GM23338 (cell line): ENCODE measurements around the gene ABCD3. TPM values are rescaled to one million over a fixed set of nuclear protein-coding genes. Genes with fewer than 3 reads are reported as not detected.

Experiments used
- ATAC-seq: fragments of 200-7000 bp; cut with Tn5 transposase; 3 replicates; pipeline ENCODE4 v1.9.1; 2020
- DNase-seq: peaks from one replicate; pipeline ENCODE4 v3.0.0-alpha.2; 2015; ENCODE audit warnings: low spot score
- H2AFZ ChIP-seq: fragments of 200-600 bp; sonication (generic); 2 replicates; pipeline ENCODE4 v1.8.0; 2016; ENCODE audit warnings: antibody characterized with exemption, mild to moderate bottlenecking, moderate library complexity
- H3F3A ChIP-seq: fragments of 200-600 bp; sonication (generic); replicated peaks from 2 replicates; pipeline ENCODE4 v1.8.0; 2017; ENCODE audit warnings: antibody characterized with exemption, mixed run types, low read depth
- H3K27ac ChIP-seq: fragments of 200-600 bp; sonication (generic); 2 replicates; pipeline ENCODE4 v1.6.1; 2016; ENCODE audit warnings: low read depth
- H3K27me3 ChIP-seq: fragments of 200-600 bp; sonication (generic); 2 replicates; pipeline ENCODE4 v1.8.0; 2016; ENCODE audit warnings: mild to moderate bottlenecking, mixed run types, moderate library complexity; ENCODE audit not compliant: insufficient read depth
- H3K36me3 ChIP-seq: fragments of 200-600 bp; sonication (generic); 2 replicates; pipeline ENCODE4 v1.8.0; 2016; ENCODE audit warnings: mild to moderate bottlenecking; ENCODE audit not compliant: insufficient read depth
- H3K4me1 ChIP-seq: fragments of 200-600 bp; sonication (generic); 2 replicates; pipeline ENCODE4 v1.8.0; 2016; ENCODE audit warnings: mild to moderate bottlenecking, moderate library complexity; ENCODE audit not compliant: insufficient read depth
- H3K4me2 ChIP-seq: fragments of 200-600 bp; sonication (generic); 2 replicates; pipeline ENCODE4 v1.7.1; 2017; ENCODE audit warnings: mixed run types
- H3K4me3 ChIP-seq: fragments of 200-600 bp; sonication (generic); 2 replicates; pipeline ENCODE4 v1.6.1; 2016; ENCODE audit warnings: mixed run types
- H3K79me2 ChIP-seq: fragments of 200-600 bp; sonication (generic); replicated peaks from 2 replicates; pipeline ENCODE4 v1.8.0; 2017; ENCODE audit warnings: mild to moderate bottlenecking; ENCODE audit not compliant: insufficient read depth
- H3K9me2 ChIP-seq: fragments of 200-600 bp; sonication (generic); 2 replicates; pipeline ENCODE4 v1.8.0; 2017; ENCODE audit not compliant: insufficient read depth
- H4K20me1 ChIP-seq: fragments of 200-600 bp; sonication (generic); replicated peaks from 2 replicates; pipeline ENCODE4 v1.8.0; 2017; ENCODE audit warnings: mild to moderate bottlenecking; ENCODE audit not compliant: insufficient read depth
- H3K27ac Mint-ChIP-seq: 2 replicates; pipeline ENCODE4 v1.8.0; 2020; ENCODE audit warnings: inconsistent platforms, mild to moderate bottlenecking, moderate library complexity, mixed read lengths
- H3K27me3 Mint-ChIP-seq: 3 replicates; pipeline ENCODE4 v1.8.0; 2022; ENCODE audit warnings: low read depth, mild to moderate bottlenecking, moderate library complexity, mixed read lengths, inconsistent platforms; ENCODE audit not compliant: insufficient read depth, poor library complexity
- H3K36me3 Mint-ChIP-seq: 3 replicates; pipeline ENCODE4 v1.8.0; 2021; ENCODE audit warnings: low read depth, mild to moderate bottlenecking, inconsistent platforms, moderate library complexity, mixed read lengths
- H3K4me1 Mint-ChIP-seq: 3 replicates; pipeline ENCODE4 v1.8.0; 2020; ENCODE audit warnings: mild to moderate bottlenecking, inconsistent platforms, mixed read lengths
- H3K4me3 Mint-ChIP-seq: 3 replicates; pipeline ENCODE4 v1.8.0; 2021; ENCODE audit warnings: moderate library complexity, mild to moderate bottlenecking, inconsistent platforms, mixed read lengths
- H3K9me3 Mint-ChIP-seq: 3 replicates; pipeline ENCODE4 v1.8.0; 2020; ENCODE audit warnings: moderate library complexity, mild to moderate bottlenecking, inconsistent platforms, mixed read lengths
- CREB1 ChIP-seq: fragments of 250-450 bp; sonication (Bioruptor Pico); IDR thresholded peaks from 2 replicates; pipeline ENCODE4 v1.5.0; 2020; ENCODE audit warnings: low read depth, mild to moderate bottlenecking, moderate library complexity
- CTCF ChIP-seq, 2 experiments: fragments of 200-600 bp in 1 of 2; sonication (generic) in 1 of 2; conservative IDR thresholded peaks; 2 replicates each; pipeline versions ENCODE4 v1.5.1 to v1.6.1; 2016 to 2017; ENCODE audit warnings: antibody characterized with exemption in 2 of 2, low read depth in 2 of 2, mild to moderate bottlenecking in 2 of 2, moderate library complexity in 1 of 2
- EZH2phosphoT487 ChIP-seq: fragments of 200-600 bp; sonication (generic); IDR thresholded peaks from one replicate; pipeline ENCODE4 v1.8.1; 2018; ENCODE audit warnings: antibody characterized with exemption; ENCODE audit not compliant: unreplicated experiment
- NANOG ChIP-seq: IDR thresholded peaks from 2 replicates; pipeline ENCODE4 v1.6.1; 2016; ENCODE audit warnings: antibody characterized with exemption, borderline replicate concordance
- POLR2AphosphoS5 ChIP-seq: IDR thresholded peaks from 2 replicates; pipeline ENCODE4 v1.6.1; 2016; ENCODE audit warnings: antibody characterized with exemption, low read depth
- ZNF114 ChIP-seq: fragments of 250-450 bp; sonication (Bioruptor Pico); IDR thresholded peaks from 2 replicates; pipeline ENCODE4 v1.5.0; 2020; ENCODE audit warnings: mild to moderate bottlenecking, moderate library complexity
- ZNF331 ChIP-seq: fragments of 250-450 bp; sonication (Bioruptor Pico); IDR thresholded peaks from 2 replicates; pipeline ENCODE4 v1.5.0; 2020; ENCODE audit warnings: low read depth, mild to moderate bottlenecking, moderate library complexity
- polyA plus RNA-seq: library from polyadenylated mRNA; unstranded; fragments of >200 nt; fragmentation: Nextera tagmentation; extraction: Ambion mirVana; gene quantifications from 2 replicates; pipeline ENCODE4 v1.2.1, GENCODE V29; 2016
- total RNA-seq: library from RNA; depleted of rRNA; stranded (reverse); fragments of >200 nt; shearing (Covaris generic); gene quantifications from 2 replicates; pipeline ENCODE4 v1.2.3, GENCODE V29; 2014
- TF ChIP-seq, protein P1 (sequence below): fragments of 250-450 bp; sonication (Bioruptor Pico); IDR thresholded peaks from 2 replicates; pipeline ENCODE4 v1.5.0; 2020; ENCODE audit warnings: mild to moderate bottlenecking, moderate library complexity
- TF ChIP-seq, protein P2 (sequence below): IDR thresholded peaks from one replicate; pipeline ENCODE4 v1.6.1; 2018; ENCODE audit warnings: antibody characterized with exemption; ENCODE audit not compliant: unreplicated experiment

The ABCD3 gene
- total and polyA plus RNA-seq, 2 experiments from 2014 or later: 12.3 to 24.0 TPM

DNA sequence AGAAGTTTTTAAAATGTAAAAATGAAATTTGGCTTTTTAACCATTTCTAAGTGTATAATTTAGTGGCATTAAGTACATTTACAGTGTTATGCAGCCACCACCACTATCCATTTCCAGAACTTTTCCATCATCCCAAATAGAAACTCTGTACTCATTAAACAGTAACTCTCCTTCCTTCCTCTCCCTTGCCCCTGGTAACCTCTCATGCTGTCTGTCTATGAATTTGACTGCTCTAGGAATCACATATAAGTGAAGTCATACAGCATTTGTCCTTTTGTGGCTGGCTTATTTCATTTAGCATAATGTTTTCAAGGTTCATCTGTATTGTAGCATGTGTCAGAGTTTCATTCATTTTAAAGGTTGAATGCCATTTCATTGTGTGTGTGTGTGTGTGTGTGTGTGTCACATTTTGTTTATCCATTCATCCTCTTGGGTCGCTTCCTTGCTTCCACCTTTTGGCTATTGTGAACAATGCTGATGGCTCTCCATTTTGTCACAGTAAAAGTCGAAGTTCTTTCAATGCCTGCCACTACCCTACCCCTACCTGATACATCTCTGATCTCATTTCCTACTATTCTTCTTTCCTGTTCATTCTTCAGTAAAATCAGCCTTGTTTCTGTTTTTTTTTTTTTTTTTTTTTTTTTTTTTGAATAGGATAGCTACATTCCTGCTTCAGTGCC is 78.0 kb downstream of the ABCD3 start:
- Histone ChIP-seq H3F3A (no peaks in the 10 kb centered on the region), H3K9me2 (no peaks in the 10 kb centered on the region), H4K20me1 (no peaks in the 10 kb centered on the region), H3K4me2 (no peak overlapping the region), H3K36me3 (no peaks in the 10 kb centered on the region), H3K79me2 (no peaks in the 10 kb centered on the region), H3K27ac (no peak overlapping the region), H3K4me1 (no peaks in the 10 kb centered on the region), H2AFZ (no peak overlapping the region), H3K4me3 (no peak overlapping the region), H3K27me3 (no peaks in the 10 kb centered on the region)
- no peaks in the 10 kb centered on the region for H3K4me1 Mint-ChIP-seq
- DNase-seq (no peak), ATAC-seq (no peak)
- no peaks in the 10 kb centered on the region for H3K27me3 Mint-ChIP-seq
- no peaks in the 10 kb centered on the region for H3K9me3 Mint-ChIP-seq
- no peak overlapping the region for H3K4me3 Mint-ChIP-seq
- H3K36me3 Mint-ChIP-seq: peaks cover 22% of the 10 kb centered on the region; the same call in 2 of the 3 replicates
- TF ChIP-seq, protein P1, sequence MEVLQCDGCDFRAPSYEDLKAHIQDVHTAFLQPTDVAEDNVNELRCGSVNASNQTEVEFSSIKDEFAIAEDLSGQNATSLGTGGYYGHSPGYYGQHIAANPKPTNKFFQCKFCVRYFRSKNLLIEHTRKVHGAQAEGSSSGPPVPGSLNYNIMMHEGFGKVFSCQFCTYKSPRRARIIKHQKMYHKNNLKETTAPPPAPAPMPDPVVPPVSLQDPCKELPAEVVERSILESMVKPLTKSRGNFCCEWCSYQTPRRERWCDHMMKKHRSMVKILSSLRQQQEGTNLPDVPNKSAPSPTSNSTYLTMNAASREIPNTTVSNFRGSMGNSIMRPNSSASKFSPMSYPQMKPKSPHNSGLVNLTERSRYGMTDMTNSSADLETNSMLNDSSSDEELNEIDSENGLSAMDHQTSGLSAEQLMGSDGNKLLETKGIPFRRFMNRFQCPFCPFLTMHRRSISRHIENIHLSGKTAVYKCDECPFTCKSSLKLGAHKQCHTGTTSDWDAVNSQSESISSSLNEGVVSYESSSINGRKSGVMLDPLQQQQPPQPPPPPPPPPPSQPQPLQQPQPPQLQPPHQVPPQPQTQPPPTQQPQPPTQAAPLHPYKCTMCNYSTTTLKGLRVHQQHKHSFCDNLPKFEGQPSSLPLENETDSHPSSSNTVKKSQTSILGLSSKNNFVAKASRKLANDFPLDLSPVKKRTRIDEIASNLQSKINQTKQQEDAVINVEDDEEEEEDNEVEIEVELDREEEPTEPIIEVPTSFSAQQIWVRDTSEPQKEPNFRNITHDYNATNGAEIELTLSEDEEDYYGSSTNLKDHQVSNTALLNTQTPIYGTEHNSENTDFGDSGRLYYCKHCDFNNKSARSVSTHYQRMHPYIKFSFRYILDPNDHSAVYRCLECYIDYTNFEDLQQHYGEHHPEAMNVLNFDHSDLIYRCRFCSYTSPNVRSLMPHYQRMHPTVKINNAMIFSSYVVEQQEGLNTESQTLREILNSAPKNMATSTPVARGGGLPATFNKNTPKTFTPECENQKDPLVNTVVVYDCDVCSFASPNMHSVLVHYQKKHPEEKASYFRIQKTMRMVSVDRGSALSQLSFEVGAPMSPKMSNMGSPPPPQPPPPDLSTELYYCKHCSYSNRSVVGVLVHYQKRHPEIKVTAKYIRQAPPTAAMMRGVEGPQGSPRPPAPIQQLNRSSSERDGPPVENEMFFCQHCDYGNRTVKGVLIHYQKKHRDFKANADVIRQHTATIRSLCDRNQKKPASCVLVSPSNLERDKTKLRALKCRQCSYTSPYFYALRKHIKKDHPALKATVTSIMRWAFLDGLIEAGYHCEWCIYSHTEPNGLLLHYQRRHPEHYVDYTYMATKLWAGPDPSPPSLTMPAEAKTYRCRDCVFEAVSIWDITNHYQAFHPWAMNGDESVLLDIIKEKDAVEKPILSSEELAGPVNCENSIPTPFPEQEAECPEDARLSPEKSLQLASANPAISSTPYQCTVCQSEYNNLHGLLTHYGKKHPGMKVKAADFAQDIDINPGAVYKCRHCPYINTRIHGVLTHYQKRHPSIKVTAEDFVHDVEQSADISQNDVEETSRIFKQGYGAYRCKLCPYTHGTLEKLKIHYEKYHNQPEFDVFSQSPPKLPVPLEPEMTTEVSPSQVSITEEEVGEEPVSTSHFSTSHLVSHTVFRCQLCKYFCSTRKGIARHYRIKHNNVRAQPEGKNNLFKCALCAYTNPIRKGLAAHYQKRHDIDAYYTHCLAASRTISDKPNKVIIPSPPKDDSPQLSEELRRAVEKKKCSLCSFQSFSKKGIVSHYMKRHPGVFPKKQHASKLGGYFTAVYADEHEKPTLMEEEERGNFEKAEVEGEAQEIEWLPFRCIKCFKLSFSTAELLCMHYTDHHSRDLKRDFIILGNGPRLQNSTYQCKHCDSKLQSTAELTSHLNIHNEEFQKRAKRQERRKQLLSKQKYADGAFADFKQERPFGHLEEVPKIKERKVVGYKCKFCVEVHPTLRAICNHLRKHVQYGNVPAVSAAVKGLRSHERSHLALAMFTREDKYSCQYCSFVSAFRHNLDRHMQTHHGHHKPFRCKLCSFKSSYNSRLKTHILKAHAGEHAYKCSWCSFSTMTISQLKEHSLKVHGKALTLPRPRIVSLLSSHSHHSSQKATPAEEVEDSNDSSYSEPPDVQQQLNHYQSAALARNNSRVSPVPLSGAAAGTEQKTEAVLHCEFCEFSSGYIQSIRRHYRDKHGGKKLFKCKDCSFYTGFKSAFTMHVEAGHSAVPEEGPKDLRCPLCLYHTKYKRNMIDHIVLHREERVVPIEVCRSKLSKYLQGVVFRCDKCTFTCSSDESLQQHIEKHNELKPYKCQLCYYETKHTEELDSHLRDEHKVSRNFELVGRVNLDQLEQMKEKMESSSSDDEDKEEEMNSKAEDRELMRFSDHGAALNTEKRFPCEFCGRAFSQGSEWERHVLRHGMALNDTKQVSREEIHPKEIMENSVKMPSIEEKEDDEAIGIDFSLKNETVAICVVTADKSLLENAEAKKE: no peak
- TF ChIP-seq ZNF331 (CRISPR knock-in tag): no peak
- no peak for TF ChIP-seq EZH2phosphoT487
- no peak for TF ChIP-seq NANOG
- no peak for TF ChIP-seq POLR2AphosphoS5
- no peak overlapping the region for H3K27ac Mint-ChIP-seq

DNA sequence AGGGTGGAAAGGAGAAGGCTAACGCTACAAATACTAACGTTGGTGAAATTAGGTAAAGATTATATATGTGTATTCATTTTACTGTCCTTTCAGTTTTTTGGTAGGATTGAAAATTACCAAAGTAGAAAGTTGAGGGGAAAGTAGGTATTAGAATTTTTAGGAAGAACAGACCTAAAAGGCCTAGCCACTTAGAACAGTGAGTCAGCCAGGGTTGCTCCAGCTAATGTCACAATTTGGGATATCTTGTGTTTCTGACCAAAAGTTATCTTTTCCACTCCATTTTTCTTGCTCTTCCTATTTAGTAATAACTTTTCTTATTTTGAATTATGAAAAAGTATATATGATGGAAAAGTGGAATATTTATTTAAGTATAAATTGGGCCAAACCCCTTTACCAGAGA is 83.2 kb downstream of the ABCD3 start:
- DNase-seq: no peak
- no peaks in the 10 kb centered on the region for H3K27me3 ChIP-seq
- no peak overlapping the region for H3K4me2 ChIP-seq
- H3K4me1 Mint-ChIP-seq: no peaks in the 10 kb centered on the region
- no peaks in the 10 kb centered on the region for H3K36me3 ChIP-seq
- ATAC-seq: no peak
- no peak overlapping the region for H2AFZ ChIP-seq
- no peak overlapping the region for H3K4me3 Mint-ChIP-seq
- no peaks in the 10 kb centered on the region for H3K9me3 Mint-ChIP-seq
- no peaks in the 10 kb centered on the region for H4K20me1 ChIP-seq
- H3K27ac Mint-ChIP-seq: no peak overlapping the region
- no peaks in the 10 kb centered on the region for H3K27me3 Mint-ChIP-seq
- no peaks in the 10 kb centered on the region for H3K9me2 ChIP-seq
- H3K4me1 ChIP-seq: no peaks in the 10 kb centered on the region
- no peaks in the 10 kb centered on the region for H3F3A ChIP-seq
- peaks cover 17% of the 10 kb centered on the region; the same call in 2 of the 3 replicates for H3K36me3 Mint-ChIP-seq
- H3K27ac ChIP-seq: no peak overlapping the region
- no peaks in the 10 kb centered on the region for H3K79me2 ChIP-seq
- TF ChIP-seq ZNF114 (CRISPR knock-in tag): no peak
- TF ChIP-seq CREB1 (CRISPR knock-in tag): no peak
- no peak for TF ChIP-seq EZH2phosphoT487
- TF ChIP-seq POLR2AphosphoS5: no peak
- TF ChIP-seq ZNF331 (CRISPR knock-in tag): no peak
- no peak for TF ChIP-seq CTCF (conservative IDR thresholded peaks at IDR 0.05; ENCODE audit: low read depth in 2 of 2)
- TF ChIP-seq, protein P2, sequence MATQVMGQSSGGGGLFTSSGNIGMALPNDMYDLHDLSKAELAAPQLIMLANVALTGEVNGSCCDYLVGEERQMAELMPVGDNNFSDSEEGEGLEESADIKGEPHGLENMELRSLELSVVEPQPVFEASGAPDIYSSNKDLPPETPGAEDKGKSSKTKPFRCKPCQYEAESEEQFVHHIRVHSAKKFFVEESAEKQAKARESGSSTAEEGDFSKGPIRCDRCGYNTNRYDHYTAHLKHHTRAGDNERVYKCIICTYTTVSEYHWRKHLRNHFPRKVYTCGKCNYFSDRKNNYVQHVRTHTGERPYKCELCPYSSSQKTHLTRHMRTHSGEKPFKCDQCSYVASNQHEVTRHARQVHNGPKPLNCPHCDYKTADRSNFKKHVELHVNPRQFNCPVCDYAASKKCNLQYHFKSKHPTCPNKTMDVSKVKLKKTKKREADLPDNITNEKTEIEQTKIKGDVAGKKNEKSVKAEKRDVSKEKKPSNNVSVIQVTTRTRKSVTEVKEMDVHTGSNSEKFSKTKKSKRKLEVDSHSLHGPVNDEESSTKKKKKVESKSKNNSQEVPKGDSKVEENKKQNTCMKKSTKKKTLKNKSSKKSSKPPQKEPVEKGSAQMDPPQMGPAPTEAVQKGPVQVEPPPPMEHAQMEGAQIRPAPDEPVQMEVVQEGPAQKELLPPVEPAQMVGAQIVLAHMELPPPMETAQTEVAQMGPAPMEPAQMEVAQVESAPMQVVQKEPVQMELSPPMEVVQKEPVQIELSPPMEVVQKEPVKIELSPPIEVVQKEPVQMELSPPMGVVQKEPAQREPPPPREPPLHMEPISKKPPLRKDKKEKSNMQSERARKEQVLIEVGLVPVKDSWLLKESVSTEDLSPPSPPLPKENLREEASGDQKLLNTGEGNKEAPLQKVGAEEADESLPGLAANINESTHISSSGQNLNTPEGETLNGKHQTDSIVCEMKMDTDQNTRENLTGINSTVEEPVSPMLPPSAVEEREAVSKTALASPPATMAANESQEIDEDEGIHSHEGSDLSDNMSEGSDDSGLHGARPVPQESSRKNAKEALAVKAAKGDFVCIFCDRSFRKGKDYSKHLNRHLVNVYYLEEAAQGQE: no peak
- H3K4me3 ChIP-seq: no peak overlapping the region
